ENCODE data around the gene COA8.
A peak's percentile ranks its signal among the peaks of the same experiment; 100 is the strongest.

The COA8 gene

GRCh38 chr14:103549361-103550311, 13.1 kb upstream of the COA8 start:
- no peak for DNase-seq

DNA sequence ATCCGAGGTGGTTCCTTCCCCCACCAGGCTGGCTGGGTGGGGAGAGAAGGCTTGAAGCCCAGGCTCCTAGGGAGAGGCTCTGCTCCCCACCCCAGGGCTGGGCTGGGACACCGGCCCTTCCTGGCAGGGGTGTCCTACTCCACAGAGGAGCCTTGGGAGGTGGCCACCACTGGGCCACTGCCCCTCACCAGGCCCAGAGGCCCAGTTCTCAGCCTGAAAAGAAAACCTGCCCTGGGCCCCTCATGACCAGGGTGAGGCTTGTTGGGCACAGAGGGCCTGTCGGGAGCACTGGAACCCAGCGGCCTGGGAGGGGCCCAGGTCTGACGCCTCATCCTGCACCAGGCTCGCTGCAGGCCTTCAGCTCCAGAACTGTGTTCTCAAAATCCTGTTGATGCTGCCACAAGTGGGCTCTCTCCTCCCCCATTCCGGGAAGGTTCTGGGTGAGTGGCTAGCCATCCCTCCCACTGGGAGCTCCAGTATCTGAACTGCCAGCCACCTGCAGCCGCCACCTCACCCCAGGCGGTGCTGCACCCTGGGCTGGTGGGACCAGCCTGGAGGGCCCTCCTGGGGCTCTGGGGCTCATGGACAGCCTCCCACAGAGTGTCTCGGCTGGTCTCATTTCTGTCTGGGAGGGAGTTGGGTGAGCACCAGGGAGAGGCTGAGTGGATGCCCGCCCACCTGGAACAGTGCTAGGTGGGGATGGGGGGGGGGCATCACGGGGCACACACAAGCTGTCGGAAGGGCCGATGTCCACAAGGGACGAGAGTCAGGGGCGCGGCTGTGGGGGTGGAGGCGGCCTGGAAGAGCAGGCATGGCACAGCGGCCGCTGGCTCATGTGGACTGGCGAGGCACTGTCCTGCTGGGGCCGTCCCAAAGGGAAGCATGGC, 12.1 kb upstream of the COA8 start:
- no peak for DNase-seq

DNA sequence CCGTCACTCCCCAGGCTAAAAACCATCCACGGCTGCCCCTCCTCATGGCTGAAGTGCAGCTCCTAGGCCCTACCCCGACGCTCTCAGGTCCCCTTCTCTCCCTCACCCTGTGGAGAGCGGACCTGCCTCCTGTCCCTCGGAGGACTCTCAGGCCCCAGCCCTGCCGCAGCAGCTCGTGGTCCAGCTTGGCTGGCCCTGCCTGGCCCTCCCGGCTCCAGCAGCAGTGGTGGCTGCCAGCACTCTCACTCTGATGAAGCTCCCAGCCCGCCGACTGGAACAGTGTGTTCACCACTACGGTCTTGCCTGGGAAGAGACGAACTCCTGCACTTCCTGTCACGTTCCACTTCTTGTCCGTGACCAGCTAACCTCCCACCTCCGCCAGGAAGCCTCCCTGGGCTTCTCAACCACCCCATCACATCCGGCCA, 11.4 kb upstream of the COA8 start:
- no peak for DNase-seq

GRCh38 chr14:103552011-103552845, 10.5 kb upstream of the COA8 start:
- no peak for DNase-seq

- no peak for DNase-seq
Measured at GRCh38 chr14:103552846-103553210, 9.9 kb upstream of the COA8 start.

GRCh38 chr14:103555559-103556337, 7.0 kb upstream of the COA8 start:
- DNase-seq, result no peak

DNA sequence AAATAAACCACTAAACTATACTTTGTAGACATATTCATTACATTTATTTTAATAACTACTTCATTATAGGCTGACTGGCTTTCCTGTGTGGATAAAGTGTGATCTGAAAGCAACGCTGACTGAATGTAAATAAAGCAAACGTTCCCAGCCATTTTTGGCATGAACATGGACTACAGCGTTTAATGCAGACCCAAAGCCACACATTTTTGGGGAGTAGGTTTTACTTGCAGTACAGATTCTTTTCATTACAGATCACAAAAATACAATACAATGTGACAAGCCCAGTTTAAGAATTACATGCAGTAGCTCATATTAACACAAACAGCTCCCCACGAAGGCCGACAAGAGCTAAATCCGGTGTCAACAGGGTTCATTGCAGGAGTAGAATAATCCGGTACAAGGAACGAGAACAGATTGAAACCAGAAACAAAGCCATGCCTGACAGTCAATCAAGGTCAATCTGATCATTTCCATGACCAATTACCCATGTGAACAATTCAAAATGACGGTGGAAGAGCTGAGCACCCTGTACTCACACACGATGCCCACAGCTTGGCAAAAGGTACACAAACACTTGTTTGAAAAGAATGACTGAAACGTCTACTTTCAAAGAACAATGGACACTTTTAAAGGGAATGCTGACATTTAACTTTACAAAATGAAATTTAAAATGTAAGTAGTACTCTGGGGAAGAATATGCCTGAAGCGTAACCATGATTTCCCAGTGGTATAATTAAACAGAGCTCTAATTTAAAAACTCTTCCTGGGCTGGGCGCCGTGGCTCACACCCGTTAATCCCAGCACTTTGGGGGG, 5.6 kb upstream of the COA8 start:
- no peak for DNase-seq

GRCh38 chr14:103558071-103558882, 4.5 kb upstream of the COA8 start:
- no peak for DNase-seq

- no peak for DNase-seq
Measured at GRCh38 chr14:103559766-103560165, 3.0 kb upstream of the COA8 start.

DNA sequence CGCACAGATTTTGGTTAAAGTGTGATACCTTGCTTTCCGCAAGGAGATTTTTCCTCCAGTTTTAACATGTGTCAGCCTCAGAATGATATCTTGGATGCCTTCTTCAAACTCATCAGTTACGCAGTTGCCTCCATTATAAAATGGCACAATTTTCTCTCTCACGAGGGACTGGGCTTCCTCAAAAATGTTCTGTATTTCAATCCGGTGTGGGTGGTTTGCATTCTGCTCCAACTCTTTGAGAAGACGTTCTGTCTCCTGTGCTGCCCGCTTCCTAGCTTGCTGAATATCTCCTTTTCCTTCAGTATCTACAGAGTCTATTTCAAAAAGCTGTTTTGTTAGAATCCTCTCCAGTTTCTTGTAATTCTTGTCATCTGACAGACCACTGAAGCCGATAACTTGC, 2.1 kb upstream of the COA8 start:
- no peak for DNase-seq

DNA sequence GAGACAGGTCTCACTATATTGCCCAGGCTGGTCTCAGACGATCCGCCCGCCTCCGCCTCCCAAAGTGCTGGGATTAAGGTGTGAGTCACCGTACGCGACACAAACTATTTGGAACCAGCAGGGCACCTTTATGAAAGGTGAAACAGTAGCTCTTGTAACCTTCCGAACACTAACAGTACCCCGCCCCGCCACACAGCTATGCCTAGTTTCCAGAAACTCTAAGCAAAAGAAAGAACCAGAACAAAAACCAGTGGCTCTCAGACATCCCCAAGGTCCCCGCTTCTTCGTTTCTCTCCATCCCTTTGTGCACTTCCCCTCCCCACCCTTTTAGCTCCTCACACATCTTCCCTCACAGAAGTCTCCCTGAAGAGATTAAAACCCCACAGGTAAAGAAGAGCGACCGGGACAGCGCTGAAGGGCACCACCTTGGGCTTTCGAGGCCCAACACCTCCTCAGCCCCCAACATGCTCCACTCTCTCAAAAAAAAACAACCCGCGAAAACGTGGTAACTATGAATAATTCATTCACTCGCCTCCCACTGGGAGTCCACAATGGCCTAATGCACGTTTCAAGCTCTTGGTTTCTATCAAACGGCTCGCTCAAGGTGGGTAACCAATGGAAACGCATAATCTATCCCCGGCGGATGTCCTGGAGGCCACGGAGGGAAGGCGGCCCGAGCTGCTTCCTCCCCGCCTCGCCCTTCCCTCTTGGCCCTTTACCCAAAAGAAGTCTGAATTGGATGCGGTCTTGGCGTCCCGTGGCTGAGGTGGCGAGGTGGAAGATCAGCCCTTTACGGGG, 1.2 kb upstream of the COA8 start:
- peak; percentile 41 for DNase-seq

GRCh38 chr14:103562179-103562428, 656 bp upstream of the COA8 start:
- no peak for DNase-seq

- DNase-seq, result no peak
Measured at GRCh38 chr14:103563226-103563620, 463 bp downstream of the COA8 start.

DNA sequence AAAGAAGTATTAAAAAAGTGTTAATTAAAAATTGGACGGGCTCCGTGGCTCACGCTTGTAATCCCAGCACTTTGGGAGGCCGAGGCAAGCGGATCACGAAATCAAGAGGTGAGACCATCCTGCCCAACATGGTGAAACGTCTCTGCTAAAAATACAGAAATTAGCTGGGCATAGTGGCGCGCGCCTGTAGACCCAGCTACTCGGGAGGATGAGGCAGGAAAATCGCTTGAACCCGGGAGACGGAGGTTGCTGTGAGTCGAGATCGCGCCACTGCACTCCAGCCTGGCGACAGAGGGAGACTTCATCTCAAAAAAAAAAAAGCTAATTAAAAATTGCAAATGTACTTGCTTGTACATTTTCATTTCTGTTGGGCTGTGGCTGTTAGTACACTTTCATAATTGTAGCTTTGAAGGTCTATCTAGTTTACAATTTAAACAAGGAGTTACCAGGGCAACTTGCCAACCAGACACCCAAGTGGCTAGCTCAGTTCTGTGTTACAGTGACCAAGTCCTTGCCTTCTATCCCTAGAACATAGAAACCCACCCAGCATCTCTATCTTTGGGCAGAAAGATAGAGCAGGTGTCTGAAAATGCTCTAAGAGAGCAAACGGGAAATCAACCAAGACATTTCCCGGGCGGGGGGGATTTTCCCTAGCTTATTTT, 1.2 kb downstream of the COA8 start:
- DNase-seq, result no peak

DNA sequence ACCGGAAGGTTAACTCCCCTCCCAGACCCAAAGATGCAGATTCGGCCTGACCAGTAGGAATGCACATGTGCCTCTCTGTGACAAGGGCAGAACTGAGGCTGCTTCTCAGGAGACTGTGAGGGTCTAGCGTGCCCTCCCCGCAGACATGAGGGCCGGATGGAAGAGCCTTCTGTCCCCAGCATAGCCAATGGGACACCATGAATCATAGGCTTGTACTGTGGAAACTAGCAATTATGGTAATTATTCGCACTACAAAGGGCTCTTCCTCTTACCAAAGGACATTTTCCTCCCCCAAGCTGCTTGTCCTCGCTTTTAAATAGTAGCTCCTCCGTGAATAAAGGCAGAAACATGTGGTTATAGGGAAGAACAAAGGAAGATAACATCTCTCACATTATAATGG, 6.2 kb downstream of the COA8 start:
- no peak for DNase-seq

DNA sequence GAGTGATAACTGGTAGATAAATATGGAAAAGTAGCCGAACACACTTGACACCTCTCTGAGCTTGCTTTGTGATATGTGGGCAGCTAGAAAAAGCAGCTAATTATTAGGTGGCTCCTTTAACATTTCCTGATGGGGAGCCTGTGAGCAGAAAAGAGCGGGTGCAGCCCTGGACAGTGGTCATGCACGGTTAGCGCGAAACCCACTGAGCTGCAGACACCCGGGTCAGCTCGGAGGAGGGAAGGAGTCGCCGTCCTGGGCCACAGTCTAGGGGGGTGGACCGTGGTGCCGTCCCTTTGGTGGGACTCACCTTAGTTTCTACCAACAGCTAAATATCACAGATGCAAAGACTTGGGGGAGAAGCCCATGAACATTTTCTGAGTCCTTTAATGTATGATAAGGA, 6.6 kb downstream of the COA8 start:
- DNase-seq, result no peak

GRCh38 chr14:103574104-103574503, 11.3 kb downstream of the COA8 start:
- no peak for DNase-seq

GRCh38 chr14:103574707-103575285, 12.0 kb downstream of the COA8 start:
- DNase-seq, result no peak

Data from fibroblast of skin of right biceps (primary cell).